HG02610 (cell line): ENCODE measurements around the gene DNTT.

Source experiments
- ATAC-seq: cut with Tn5 transposase; IDR thresholded peaks from one replicate; pipeline ENCODE4 v1.9.1; 2021; ENCODE audit warnings: mild to moderate bottlenecking, moderate library complexity; ENCODE audit not compliant: unreplicated experiment

The DNTT gene

DNA sequence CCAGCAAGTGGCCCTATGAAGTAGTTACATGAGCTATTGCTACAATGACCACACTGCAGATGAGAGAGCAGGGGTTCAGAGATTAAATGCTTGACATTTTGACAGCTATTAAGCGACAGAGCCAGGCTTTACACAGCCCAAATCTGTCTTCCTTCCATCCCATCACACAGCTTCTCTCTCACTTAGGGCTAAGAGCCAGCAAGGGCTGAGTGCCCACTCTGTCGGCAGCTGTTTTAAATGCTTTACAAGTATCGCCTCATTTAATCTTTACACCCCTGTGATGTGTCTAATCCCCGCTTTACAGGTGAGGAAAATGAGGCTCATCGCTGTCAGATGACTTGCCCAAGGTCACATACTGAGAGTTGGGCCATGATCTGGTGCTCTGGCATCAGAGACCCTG, 69.8 kb downstream of the DNTT start:
- ATAC-seq, result no peak

GRCh38 chr10:96374639-96374984, 70.4 kb downstream of the DNTT start:
- ATAC-seq, result no peak

- ATAC-seq, result peak; percentile 77
These were observed 71.0 kb downstream of the DNTT start for GRCh38 chr10:96374985-96375830.

- ATAC-seq, result peak; percentile 46
These were observed 72.2 kb downstream of the DNTT start for GRCh38 chr10:96376483-96376882.

DNA sequence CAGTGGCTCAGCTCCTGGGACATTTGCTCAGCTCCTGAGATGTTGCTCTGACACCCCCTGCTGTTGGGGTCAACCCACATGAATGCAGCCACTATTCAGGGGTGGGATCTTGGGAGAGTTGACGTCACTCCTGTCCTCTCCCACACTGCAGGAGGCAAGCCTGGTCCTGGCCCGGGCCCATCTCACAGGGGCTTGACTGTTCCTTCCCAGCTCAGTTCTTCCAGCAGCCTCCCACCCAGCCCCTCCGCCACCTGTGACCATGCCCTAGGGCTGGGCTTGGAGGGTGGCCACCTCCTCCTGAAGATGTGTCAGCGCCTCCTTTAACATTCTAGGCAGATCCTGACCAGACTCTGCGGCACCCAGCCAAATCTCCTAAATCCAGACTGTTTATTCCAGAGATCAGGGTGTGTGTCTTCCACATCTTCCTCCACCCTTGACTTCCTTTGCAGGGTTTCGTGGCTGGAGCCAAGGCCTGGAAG, 73.6 kb downstream of the DNTT start:
- ATAC-seq, result no peak

- no peak for ATAC-seq
These were observed 74.5 kb downstream of the DNTT start for GRCh38 chr10:96378741-96379140.

- ATAC-seq, result no peak
These were observed 75.5 kb downstream of the DNTT start for GRCh38 chr10:96379758-96380157.

DNA sequence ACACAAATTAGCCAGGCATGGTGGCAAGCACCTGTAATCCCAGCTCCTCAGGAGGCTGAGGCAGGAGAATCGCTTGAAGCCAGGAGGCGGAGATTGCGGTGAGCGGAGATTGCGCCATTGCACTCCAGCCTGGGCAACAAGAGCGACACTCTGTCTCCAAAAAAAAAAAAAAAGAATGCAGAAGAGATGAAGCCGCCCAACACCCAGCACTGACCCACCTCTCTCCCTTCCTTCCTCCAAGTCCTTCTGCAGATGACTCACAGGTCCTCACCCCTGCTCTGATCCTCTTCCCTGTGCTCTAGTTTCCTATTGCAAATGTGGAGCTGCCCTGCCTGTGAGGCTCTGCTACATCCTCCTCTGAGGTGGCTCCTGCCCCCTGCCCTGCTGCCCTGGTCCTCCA, 76.6 kb downstream of the DNTT start:
- ATAC-seq, result no peak

DNA sequence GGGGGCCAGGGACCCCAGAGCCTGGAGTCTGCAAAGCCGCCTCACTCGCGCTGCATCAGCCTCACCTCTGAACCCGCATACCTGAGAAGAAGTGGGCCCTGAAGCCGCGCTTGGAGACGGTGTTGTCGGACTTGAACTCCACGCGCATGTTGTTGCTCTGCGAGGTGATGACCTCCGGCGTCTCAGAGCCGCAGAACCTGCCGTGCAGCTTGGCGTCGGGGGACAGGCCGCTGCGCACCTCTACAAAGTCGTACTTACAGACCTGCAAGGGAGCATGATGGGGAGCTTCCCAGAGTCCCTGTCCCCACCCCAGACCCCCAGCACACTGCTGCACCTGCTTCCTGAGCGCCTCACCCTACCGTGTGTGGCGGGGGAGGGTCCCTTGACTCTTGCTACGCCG, 80.3 kb downstream of the DNTT start:
- no peak for ATAC-seq

DNA sequence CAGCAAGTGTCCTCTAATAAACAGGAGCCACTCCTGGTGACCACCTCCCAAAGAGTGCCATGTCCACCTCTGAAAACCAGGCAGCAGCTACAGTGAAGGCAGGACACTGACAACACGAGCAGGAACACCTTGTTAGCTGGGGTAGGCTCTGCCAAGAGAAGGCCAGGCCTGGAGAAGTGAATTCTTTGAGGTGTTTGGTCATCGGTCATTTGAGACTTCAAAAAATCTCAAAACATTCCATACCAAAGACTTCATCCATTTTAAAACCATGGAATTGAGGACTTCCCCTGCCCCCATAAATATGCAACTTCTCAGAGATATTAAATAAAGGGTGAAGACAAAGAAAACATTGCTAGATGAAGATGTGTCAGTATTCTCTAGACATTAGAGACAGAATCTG, 82.9 kb downstream of the DNTT start:
- no peak for ATAC-seq

GRCh38 chr10:96387601-96388000, 83.4 kb downstream of the DNTT start:
- ATAC-seq, result no peak
